Skeletal muscle satellite cell (primary cell): Measurements from ENCODE around the gene DIPK1B.

Source experiments
- H3K27me3 ChIP-seq: 2 replicates; pipeline ENCODE4 v1.7.0; 2013; ENCODE audit warnings: low read length; ENCODE audit not compliant: control insufficient read depth, insufficient read depth
- H3K36me3 ChIP-seq: 2 replicates; pipeline ENCODE4 v1.7.0; 2013; ENCODE audit warnings: mild to moderate bottlenecking, control low read depth, low read length; ENCODE audit not compliant: insufficient read depth
- H3K4me1 ChIP-seq: 2 replicates; pipeline ENCODE4 v1.7.0; 2013; ENCODE audit warnings: low read length; ENCODE audit not compliant: control insufficient read depth, insufficient read depth
- H3K4me2 ChIP-seq: 2 replicates; pipeline ENCODE4 v1.7.0; 2013; ENCODE audit warnings: mild to moderate bottlenecking, low read length
- H3K4me3 ChIP-seq: 2 replicates; pipeline ENCODE4 v1.7.0; 2013; ENCODE audit warnings: low read length
- H3K9ac ChIP-seq: 2 replicates; pipeline ENCODE4 v1.7.0; 2013; ENCODE audit warnings: mild to moderate bottlenecking, low read depth, low read length, moderate library complexity
- H3K9me3 ChIP-seq: replicated peaks from 2 replicates; pipeline ENCODE4 v1.7.0; 2013; ENCODE audit warnings: mild to moderate bottlenecking, control low read depth, low read length

DIPK1B gene

GRCh38 chr9:136690806-136691261, 21.5 kb upstream of the DIPK1B start:
- Histone ChIP-seq H3K27me3 (peaks cover 7% of the 10 kb centered on the region), H3K4me1 (peaks cover 10% of the 10 kb centered on the region), H3K9me3 (no peaks in the 10 kb centered on the region), H3K9ac (no peak overlapping the region), H3K4me2 (no peak overlapping the region), H3K4me3 (no peak overlapping the region), H3K36me3 (no peaks in the 10 kb centered on the region)

- H3K27me3 ChIP-seq: peaks cover 14% of the 10 kb centered on the region
- H3K4me2 ChIP-seq: no peak overlapping the region
- H3K9me3 ChIP-seq: no peaks in the 10 kb centered on the region
- H3K9ac ChIP-seq: no peak overlapping the region
- H3K36me3 ChIP-seq: no peaks in the 10 kb centered on the region
- H3K4me1 ChIP-seq: peaks cover 5% of the 10 kb centered on the region
- no peak overlapping the region for H3K4me3 ChIP-seq
Measured at GRCh38 chr9:136691316-136692184, 20.8 kb upstream of the DIPK1B start.

- H3K4me3 ChIP-seq: no peak overlapping the region
- H3K9ac ChIP-seq: no peak overlapping the region
- peaks cover 5% of the 10 kb centered on the region for H3K4me1 ChIP-seq
- H3K9me3 ChIP-seq: no peaks in the 10 kb centered on the region
- peaks cover 18% of the 10 kb centered on the region for H3K27me3 ChIP-seq
- H3K36me3 ChIP-seq: no peaks in the 10 kb centered on the region
- H3K4me2 ChIP-seq: no peak overlapping the region
Measured at GRCh38 chr9:136692185-136693134, 19.9 kb upstream of the DIPK1B start.

- H3K9ac ChIP-seq: no peak overlapping the region
- peaks cover 24% of the 10 kb centered on the region for H3K27me3 ChIP-seq
- H3K9me3 ChIP-seq: no peaks in the 10 kb centered on the region
- no peak overlapping the region for H3K4me2 ChIP-seq
- H3K4me3 ChIP-seq: no peak overlapping the region
- H3K36me3 ChIP-seq: no peaks in the 10 kb centered on the region
- H3K4me1 ChIP-seq: peaks cover 5% of the 10 kb centered on the region
Measured at GRCh38 chr9:136693135-136693489, 19.3 kb upstream of the DIPK1B start.

GRCh38 chr9:136693490-136694162, 18.7 kb upstream of the DIPK1B start:
- H3K9ac ChIP-seq: no peak overlapping the region
- peaks cover 29% of the 10 kb centered on the region for H3K27me3 ChIP-seq

GRCh38 chr9:136694163-136694871, 18.1 kb upstream of the DIPK1B start:
- no peaks in the 10 kb centered on the region for H3K9me3 ChIP-seq
- peaks cover 36% of the 10 kb centered on the region for H3K27me3 ChIP-seq
- no peak overlapping the region for H3K4me3 ChIP-seq
- H3K9ac ChIP-seq: no peak overlapping the region
- no peak overlapping the region for H3K4me2 ChIP-seq
- H3K4me1 ChIP-seq: peaks cover 5% of the 10 kb centered on the region
- H3K36me3 ChIP-seq: no peaks in the 10 kb centered on the region

More at GRCh38 chr9:136693490-136694162, 18.7 kb upstream of the DIPK1B start:
- no peaks in the 10 kb centered on the region for H3K9me3 ChIP-seq
- no peaks in the 10 kb centered on the region for H3K36me3 ChIP-seq
- no peak overlapping the region for H3K4me2 ChIP-seq
- H3K4me3 ChIP-seq: no peak overlapping the region
- H3K4me1 ChIP-seq: peaks cover 5% of the 10 kb centered on the region

- Histone ChIP-seq H3K9me3 (no peaks in the 10 kb centered on the region), H3K4me3 (no peak overlapping the region), H3K27me3 (peaks cover 37% of the 10 kb centered on the region), H3K9ac (no peak overlapping the region), H3K36me3 (no peaks in the 10 kb centered on the region), H3K4me1 (peaks cover 5% of the 10 kb centered on the region), H3K4me2 (no peak overlapping the region)
Measured at GRCh38 chr9:136694872-136695247, 17.5 kb upstream of the DIPK1B start.

GRCh38 chr9:136695435-136695895, 16.9 kb upstream of the DIPK1B start:
- Histone ChIP-seq H3K27me3 (peaks cover 41% of the 10 kb centered on the region), H3K4me2 (no peak overlapping the region), H3K36me3 (no peaks in the 10 kb centered on the region), H3K9ac (no peak overlapping the region), H3K4me1 (peaks cover 5% of the 10 kb centered on the region), H3K4me3 (no peak overlapping the region), H3K9me3 (no peaks in the 10 kb centered on the region)

GRCh38 chr9:136695955-136696354, 16.4 kb upstream of the DIPK1B start:
- no peak overlapping the region for H3K4me3 ChIP-seq
- no peaks in the 10 kb centered on the region for H3K36me3 ChIP-seq
- peaks cover 5% of the 10 kb centered on the region for H3K4me1 ChIP-seq
- H3K9ac ChIP-seq: no peak overlapping the region
- H3K4me2 ChIP-seq: no peak overlapping the region
- H3K27me3 ChIP-seq: peaks cover 46% of the 10 kb centered on the region
- no peaks in the 10 kb centered on the region for H3K9me3 ChIP-seq

- Histone ChIP-seq H3K4me1 (peaks cover 5% of the 10 kb centered on the region), H3K4me2 (no peak overlapping the region), H3K9me3 (no peaks in the 10 kb centered on the region), H3K36me3 (no peaks in the 10 kb centered on the region), H3K9ac (no peak overlapping the region), H3K27me3 (peaks cover 51% of the 10 kb centered on the region), H3K4me3 (no peak overlapping the region)
Measured at GRCh38 chr9:136696502-136696901, 15.9 kb upstream of the DIPK1B start.
